NCI-H1694 (cell line): ENCODE results near the gene TAF1B.

Experiments used
- DNase-seq: peaks from one replicate; lab custom pipeline; 2025; lab: John Stamatoyannopoulos, UW

Gene TAF1B

DNA sequence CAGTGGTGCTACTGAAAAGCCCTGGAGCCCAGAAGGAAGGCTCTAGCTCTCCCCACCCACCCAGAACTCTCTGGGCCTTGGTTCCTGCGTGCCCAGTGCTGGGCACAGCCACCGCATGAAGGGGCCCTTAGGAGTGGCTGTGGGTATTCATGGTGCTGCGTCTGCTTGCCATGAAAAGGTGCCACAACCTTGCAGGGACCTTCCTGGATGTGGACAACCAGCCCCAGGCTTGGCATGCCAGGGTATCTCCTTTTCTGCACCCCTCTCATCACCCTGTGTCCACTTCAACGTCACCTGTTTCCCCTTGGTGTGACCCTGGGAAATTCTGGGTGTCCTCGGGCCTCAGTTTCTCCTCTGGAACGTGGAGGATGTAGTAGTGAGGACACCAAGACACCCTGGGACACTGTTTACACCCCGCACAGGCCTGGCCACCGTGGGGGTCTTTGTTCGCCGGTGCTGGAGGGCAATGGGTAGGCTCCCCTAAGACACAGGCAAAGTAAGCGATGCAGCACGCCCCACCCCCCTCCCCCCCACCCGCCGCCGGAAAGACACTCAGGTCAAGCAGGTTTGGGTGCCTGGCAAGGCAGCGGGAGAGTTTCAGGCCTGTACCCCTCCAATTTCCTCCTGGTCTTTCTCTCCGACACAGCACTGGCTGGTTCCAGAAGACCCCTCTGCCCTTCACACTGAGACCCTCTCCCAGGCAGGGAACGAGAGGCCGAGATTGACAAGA is 34.8 kb upstream of the TAF1B start:
- no peak for DNase-seq

DNA sequence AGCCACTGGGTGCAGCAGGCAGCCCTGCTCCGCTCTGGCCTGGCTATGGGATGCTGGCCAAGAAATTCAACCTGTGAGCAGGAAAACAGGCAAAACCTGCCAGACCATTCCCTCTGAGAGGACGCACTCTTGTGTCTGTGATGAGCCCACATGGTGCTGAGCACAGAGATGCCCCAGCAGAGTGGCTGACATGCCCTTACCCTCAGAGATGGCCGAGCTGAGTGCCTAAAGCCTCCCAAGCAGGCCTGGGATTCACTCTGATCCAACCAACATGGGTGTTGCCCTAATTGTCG is 34.3 kb upstream of the TAF1B start:
- DNase-seq: no peak

DNA sequence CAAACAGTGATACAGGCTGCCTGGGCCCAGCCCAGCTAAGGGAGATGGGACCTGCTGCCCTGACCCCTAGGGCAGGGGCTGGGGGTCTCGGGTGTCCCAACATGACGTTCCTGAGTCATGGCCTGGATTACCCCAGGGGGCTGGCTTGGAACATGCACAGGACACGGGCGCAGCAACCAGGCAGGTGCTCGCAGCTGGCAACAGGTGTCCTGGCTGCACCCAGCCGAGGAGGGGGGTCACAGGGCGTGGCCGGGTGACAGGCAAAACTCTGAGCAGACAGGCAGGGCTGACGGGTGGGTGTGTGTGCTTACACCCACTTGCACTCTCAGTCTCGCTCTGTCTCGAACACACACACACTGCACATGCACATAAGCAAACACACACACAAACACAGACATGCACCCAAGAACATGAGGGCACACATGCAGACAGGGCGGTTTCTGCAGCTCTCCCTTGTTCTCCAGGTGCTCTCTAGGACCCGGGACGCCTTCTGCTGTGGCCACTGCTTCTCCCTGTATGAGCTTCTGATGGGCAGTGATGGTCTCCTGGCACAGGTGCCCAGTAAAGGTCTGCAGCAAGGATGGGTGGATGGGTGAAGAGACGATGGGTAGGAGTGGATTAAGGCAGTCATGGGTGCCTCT is 33.7 kb upstream of the TAF1B start:
- DNase-seq: no peak

DNA sequence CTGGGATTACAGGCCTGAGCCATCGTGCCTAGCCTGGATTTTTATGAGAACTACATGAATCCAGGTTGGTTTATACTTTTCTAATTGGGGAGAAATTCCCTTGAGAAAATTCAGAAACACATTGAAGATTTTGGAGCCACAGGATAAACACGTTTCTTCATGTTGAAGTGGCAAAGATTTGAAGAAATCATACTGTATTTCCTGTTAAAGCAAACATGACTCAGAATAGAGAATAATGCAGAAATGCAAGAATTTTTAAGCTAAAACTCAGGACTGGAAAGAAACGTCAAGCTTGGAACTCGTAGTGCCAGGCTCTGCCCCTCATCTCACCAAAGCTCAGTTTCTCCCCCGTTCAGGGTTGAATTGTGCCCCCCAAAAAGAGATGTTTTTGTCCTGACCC is 32.1 kb upstream of the TAF1B start:
- no peak for DNase-seq

DNA sequence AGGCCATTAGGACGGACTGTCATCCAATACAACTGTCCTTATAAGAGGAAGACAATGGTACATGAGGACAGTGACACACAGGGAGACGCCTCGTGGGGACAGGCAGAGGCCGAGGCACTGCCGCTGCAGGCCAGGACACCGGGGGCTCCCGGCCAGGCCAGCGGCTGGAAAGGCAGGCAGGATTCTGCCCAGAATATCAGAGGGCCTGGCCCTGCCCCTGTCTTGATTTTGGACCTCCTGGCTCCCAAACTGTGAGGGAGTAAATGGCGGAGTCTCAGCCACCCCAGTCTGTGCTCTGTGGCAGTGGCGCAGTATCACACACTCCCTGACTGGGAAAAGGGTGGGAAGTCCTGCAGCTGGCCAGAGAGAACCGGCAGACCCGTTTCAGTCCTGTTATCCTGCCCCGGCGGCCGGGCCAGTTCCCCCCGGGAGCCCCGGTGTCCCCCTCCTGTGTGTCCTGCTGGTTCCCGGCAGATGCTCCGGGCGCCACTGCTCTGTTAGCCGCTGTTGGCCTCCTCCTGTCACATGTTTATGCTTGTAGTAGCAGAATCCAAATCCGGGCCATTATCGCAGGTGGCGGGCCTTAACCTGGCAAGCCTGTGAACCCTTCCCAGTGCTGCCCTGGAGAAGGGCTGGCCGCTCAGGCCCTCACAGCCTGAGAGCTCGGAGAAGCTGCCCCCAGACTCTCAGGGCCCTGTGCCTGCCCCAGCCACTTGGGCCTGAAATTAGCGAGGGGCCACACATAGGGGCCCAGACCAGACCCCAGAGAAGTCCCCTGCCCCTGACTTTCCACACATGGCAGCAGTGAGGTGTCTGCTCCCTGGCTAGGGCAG is 31.4 kb upstream of the TAF1B start:
- DNase-seq: no peak

DNA sequence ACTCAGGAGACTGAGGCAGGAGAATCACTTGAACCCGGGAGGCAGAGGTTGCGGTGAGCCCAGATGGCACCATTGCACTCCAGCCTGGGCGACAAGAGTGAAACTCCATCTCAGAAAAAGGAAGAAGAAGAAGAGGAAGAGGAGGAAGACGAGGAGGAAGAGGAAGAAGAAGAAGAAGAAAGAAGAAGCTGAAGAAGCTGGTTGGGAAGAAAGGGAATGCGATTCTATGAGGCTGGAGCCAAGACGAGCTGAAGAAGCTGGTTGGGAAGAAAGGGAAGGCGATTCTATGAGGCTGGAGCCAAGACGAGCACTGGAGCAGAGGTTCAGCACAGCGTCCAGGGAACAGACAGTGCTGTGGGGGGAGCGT is 30.3 kb upstream of the TAF1B start:
- no peak for DNase-seq

DNA sequence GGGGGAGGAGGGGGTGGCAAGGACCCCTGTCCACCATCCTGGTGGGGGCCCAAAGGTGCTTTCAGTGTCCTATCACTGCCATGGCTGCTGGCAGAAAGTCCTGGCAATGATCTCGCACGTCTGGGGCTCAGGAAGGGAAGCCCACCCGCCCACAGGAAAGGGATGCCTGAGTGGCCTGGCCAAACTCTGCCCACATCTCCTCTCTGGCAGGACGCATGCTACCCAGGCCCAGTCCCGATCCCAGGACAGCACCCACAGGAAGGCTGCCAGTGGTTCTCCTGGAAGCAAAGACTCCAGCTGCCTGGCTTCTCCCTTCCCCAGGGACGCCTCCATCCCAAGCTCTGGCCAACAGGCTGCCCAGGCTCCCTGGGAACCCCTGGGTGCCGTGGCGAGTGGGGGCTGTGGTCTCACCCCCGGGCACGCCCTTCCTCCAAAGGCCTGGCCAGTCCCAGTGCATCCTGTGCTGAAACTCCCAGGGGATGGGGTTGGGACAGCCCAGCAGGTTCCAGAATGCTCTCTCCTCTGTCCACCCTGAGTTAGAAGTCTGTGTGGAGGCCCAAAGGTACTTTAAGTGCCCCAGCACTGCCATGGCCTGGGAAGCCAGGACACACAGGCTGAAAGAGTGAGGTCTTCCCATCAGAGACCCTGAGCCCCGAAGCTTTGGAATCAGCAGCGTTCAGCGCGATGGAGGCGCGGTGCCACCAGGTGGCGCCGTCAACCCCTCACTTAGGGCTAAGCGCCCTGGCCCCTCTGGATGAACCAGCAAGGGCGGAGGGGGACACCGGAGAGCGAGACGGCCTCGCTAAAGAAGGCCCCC is 29.8 kb upstream of the TAF1B start:
- peak; percentile 94 for DNase-seq

DNA sequence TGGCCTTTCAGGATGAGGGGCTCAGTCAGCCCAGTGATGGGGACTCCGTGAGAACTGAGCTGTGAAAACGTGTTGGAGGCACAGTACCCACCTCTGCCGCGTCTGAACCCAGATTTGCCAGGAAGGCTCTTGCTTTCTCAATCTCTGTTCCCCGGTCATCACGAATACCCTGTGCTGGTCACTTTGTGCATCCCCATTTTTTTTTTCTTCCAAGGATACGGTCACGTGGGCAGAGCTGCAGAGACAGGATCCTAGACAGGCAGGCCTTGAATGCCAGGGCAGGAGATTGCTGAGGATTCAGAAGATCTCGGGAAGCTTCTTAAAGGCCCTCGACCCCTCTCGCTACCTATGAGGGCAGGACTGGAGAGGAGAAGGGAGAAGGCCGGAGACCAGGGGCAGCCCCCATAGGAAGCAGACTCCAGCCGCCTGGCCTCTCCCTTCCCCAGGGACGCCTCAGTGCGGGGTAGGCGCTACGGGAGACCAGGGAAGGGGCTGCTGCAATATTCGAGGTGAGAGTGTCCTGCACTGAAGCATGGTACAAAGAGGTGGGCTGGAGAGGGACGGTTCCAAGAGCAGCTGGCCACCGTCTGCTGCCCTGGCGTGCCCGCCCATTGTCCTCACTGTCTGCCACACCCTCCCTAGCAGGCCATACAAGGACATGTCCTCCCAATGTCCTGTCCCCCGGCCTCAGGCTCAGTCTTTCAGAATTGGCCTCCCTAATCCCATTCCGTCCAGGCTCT is 29.0 kb upstream of the TAF1B start:
- no peak for DNase-seq

DNA sequence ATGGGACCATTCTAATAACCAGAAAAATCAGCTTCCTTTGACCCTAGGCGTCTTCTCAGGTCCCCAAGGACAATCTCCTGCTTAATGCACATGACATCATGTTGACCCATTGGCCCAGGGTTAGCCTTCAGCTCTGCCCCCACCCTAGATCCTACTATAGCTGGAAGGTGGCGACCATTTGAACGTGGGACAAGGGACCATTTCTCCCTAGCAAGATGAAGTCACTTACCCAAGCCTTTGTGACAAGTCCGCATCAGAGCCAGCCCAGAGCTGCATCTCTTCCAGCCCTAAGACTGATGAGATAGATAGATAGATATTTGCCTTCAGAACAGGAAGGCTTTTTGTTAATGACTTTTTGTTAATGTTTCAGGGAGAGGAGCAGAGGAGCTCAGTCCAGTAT is 28.2 kb upstream of the TAF1B start:
- DNase-seq: no peak

DNA sequence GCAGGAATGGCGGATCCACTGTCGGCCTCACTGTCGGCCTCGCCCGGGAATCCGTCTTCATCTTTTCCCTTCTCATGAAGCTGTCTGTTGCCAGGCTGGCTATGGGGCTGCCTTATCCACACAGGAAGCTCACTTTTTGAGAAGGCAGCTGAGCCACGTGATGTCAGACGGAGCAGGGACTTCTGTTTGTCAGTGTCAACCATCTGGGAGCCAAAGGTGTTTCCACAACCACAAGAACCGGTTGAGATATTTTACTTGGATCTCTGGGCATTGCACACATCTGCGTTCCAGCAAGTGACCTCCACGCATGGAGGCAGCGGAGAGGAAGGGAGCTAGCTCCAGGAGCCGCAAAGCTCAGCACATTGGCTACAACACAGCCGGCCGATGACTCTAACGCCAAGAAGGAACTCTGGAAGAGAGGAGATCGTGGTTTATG is 27.4 kb upstream of the TAF1B start:
- no peak for DNase-seq

DNA sequence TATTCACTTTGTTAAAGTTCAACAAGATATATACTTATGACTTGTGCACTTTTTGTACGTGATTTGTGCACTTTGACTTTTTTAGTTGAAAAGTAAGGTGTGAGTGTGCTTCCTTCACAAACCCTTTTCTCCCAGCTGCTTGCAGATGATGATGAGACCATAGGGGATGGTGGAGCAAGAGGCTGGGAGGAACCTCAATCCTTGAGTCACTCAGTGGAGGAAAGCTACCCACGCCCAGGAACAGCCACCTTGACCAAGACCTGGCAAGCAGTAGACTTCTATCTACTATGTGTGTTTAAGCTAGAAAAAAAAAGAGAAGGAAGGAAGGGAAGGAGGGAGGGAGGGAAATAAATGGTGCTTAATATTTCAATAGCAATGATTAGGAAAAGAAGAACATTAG is 25.2 kb upstream of the TAF1B start:
- no peak for DNase-seq

DNA sequence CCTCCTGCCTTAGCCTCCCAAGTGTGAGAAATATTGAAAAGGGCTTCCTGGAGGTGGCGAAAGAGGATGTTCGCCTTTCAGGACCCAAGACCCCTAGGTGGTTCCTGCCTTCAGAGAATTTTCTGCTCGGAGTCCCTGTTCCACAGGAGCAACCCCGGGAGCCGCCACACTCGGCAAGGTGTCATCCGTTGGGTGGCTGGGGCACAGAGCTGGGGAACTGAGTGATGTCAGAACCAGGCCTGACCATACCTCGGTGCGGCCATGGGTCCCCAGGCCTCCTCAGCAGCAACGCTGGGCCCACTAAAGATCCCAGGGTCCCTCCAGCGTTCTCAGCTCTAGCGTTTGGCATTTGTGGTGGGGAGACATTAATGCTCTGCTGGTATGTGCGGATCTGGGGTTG is 23.7 kb upstream of the TAF1B start:
- no peak for DNase-seq

DNA sequence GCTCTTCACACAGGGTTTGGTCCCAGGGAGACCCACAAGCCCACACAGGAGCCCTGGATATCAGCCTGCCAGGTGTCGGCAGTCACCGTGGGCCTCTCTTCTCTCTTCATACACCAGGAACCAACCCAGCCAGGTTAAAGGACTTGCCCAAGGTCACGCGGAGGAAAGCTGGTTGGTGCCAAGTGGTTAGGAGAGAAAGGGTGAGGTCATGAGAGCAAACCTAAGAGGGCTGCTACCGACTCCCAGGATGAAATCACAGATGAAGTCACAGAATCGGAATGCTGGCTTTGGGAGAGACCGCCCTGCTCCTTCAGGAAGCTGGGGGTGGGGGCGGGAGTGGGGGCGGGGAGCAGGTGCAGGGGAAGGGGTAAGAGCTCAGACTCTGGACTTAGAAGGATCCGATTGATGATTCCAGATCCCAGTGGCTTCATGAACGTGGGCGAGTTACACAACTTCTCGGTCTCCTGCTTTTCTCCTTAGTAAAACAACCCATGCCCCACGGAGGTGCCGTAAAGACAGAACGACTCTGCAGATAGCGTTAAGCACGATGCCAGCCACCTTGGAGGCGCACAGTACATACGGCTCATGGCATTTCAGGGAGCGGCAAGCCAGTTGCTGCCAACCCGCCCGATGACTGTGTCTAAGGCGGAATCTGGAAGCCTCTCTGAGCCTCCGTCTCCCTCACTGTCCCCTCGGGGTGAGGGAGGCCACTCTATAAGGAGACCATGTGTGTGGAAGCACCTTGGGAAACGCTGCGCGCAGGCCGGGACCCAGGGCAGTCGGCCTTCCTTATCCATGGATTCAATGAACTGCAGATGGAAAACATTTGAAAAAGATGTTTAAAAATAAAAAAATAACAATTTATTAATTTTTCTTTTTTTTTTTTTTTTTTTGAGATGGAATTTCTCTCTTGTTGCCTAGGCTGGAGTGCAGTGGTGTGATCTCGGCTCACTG is 23.0 kb upstream of the TAF1B start:
- DNase-seq: no peak

DNA sequence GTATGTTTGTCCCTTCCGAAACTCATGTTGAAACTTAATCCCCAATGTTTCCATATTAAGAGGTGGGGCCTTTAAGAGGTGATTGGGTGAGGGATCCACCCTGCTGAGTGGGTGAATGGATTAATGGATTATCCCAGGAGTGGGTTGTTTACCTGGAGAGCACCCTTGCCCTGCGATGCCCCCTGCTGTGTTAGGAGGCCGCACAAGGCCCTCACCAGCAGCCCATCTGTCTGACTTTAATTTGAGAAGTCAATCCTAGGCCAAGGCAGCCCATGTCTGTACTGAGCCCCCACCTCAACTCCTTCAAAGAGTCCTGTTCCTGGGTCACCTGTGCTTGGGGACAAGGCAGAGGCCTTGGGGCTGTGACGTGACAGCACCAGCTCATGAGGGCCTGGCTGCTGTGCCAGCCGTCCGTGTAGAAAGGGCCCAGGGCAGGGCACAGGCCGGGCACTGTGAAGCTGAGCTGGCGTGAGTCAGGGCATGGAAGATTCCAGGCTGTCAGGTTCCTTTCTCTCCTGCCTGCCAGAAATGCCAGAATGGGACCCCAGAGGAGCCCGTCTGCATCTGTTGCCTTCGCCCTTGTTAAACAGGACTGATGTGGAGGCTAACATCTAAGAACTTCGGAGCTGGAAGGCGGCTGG is 21.3 kb upstream of the TAF1B start:
- DNase-seq: no peak

DNA sequence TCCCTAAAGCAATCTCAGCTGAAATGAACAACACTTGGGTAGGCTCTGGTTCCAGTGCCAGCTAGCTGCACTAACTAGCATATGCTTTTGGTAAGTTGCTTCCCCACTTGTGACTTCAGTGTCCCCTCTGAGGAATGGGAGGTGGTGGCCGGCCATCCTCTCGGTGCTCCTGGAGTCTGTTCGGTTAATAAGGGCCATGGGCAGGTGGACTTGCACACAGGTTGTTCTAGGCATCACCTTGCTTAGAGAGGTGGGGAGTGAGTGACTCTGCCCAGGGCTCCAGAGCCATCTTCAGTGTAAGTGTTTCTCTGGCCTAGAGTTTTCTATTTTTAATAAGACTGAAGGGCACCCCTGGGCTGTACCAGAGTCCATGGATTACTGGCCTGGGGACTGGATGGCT is 18.8 kb upstream of the TAF1B start:
- no peak for DNase-seq

DNA sequence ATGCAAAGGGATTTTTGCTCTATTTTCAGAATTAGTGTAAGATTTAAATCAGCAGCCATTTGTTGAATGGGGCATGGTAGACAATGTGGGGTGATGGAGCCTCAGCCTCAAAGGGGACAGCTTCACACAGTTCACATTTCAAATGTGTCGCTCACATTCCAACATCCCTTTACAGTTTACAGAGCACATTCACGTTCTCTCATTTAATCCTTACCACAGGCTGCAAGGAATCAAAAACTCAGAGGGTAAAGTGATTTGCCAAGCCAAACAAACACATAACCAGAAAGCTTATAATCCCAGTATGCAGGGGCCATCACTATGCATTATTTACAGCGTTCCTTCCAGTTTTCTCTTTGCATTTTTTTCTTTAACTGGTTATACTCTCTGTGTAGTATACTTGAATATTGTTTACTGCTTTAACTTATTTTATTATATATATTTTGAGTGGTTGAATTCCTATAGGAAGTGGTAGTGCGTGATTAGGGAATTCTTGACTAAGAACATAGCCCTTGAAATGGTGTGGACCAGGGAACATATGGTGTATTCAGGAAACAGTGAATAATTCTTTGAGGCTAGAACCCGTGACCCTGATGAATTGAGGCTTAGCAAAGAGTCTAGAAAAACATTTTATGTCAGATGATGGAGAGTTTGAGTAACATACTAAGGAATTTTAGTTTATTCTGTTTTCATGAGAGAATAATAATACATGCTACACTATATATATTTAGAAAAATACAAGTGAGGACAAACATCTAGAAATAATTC is 18.1 kb upstream of the TAF1B start:
- DNase-seq: no peak

DNA sequence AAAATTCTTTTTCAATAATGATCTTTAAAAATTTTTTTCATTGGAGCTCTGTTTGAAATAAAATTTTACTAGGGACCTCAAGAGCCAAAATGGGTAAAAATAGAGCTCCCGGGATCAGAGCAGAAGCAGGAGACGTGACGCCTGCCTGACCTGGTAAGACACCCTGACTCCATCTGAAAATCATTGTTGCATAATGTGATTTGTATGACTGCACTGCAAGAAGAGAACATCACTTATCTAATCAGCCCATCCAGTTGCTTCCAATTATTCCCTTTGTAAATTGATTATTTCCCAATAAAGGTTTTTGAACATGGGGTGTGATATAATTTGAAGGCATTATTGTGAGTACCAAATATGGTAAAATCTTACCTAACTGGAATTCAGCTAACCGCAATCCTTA is 17.1 kb upstream of the TAF1B start:
- DNase-seq: no peak

DNA sequence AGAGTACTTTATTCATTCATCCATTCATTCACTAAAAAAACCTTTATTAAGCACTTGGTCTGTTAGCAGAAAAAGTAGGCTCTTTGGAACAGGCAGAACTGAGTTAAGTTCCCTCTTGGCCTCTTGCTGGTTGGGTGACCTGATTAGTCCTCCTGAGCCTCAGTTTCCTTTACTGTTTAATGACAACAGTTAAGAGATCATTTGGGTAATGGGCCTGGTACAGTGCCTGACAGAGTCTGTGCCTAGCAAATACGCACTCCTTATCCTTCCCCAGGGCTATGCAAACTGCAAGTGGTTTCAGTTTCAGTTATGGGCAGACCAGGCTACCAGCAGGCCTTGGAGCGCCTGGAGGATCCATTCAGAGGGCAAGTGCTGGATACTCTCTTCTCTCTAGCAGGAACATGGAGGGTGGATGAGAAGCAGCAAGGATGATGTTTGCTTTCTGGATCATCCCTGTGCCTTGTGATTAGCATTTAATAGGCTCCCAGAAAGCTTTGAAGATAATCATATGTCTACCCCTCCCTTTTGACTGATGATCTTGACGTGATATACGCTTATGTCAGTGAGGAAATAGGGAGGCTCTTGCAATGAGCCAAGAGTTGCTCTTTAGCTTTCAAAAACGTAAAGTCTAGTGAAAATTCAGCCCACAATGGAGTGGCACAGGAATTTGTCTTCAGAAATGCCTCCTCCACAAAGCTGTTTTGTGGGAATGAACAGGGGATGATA is 12.4 kb upstream of the TAF1B start:
- no peak for DNase-seq

DNA sequence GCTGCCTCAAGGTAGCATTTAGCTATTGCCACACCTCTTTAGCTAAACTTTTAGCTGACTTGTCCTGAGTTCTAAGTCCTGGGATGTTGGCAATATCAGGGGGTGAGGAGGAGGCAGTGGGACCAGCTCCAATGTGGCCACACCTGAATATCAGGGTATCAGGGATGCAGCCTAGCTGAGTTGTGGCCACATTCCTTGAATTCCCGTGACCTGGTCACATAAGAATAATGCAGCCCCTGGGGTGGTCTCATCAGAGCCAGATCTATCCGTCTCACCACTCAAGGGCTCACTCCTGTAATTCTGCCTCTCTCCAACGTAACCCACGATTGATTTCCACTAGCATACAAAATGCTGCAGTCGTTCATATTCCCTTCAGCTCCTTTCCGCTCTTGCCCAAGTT is 11.6 kb upstream of the TAF1B start:
- DNase-seq: no peak
